Measurements from ENCODE around the gene NCK2. TPM values are rescaled to one million over a fixed set of nuclear protein-coding genes. Genes with fewer than 3 reads are reported as not detected.

The NCK2 gene
- total RNA-seq, 1 experiment from 2014 or later = 45.4 TPM

DNA sequence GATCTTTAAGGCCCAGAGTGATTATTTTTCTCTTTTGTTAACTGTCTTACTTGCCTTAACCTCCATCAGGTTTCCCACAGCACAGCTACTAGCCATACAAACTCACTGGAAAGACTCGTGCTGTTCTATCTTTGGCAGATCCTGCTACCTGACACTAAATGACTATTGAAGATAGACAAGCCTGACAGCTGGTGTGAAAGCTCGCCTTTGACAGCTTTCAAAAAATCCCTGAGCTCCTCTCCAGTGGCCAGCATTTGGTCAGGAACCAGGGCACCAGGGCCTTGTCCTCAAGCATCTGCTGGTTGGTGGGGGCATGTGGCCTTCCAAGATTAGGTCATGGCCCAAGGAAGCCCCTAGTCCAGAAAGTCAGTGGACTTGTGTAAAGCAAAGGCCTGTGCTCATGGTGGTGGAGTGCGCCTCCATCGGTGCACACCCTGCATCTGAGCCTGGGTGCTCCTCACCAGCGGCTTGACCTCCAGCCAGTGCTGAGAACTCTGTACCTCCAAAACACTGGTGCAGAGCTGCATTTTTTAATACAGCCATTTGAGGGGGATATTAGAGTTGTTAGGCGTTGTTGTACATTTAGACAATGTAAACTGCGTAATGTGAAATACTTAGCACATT, 158.5 kb downstream of the NCK2 start:
- CTCF ChIA-PET = no interaction called here
- no peak for ATAC-seq

DNA sequence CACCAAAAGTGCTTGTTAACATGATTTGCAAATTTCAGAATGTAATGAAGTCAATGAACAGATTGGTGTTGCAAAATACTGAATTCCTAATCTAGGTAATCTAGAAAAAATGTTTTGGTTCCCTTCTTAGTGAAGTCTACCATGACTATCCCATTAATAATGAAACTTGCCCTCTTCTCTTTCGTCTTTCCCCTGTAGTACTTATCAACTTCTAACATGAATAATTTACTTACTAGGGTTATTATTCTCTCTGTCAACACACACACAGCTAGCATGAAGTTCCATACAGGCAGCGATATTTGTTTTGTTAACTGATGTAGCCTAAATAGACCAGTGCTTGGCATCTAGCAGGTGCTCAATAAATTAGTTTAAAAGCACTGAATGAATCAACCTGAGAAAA, 160.2 kb downstream of the NCK2 start:
- Histone ChIP-seq H3K4me2 (ENCODE audit: low read length) (no peak overlapping the region), H3K9me3 (ENCODE audit: low read length) (no peaks in the 10 kb centered on the region), H3F3A (ENCODE audit: low read length, unreplicated experiment) (no peaks in the 10 kb centered on the region), H3K9me2 (replicated peaks; ENCODE audit: low read length) (no peaks in the 10 kb centered on the region), H3K4me3 (ENCODE audit: low read length) (no peak overlapping the region), H3K9ac (ENCODE audit: low read length) (no peak overlapping the region), H3K27me3 (ENCODE audit: low read length) (no peaks in the 10 kb centered on the region), H3K36me3 (ENCODE audit: low read depth, low read length) (no peaks in the 10 kb centered on the region), H3K79me2 (ENCODE audit: low read length) (no peaks in the 10 kb centered on the region), H4K20me1 (ENCODE audit: low read length) (no peaks in the 10 kb centered on the region), H3K4me1 (ENCODE audit: insufficient read depth, low read length) (no peaks in the 10 kb centered on the region), H2AFZ (ENCODE audit: low read length) (no peak overlapping the region), H3K27ac (ENCODE audit: low read length) (no peak overlapping the region)
- POLR2A ChIA-PET (ENCODE audit: unreplicated experiment) = no interaction called here
- CTCF ChIA-PET = no interaction called here
- intact Hi-C loops (cut with micrococcal nuclease) = no loop called here
- DNase-seq = no peak
- ATAC-seq = no peak
- BruUV-seq (replicated peaks) = no TSS peak
- TF ChIP-seq, protein P1, sequence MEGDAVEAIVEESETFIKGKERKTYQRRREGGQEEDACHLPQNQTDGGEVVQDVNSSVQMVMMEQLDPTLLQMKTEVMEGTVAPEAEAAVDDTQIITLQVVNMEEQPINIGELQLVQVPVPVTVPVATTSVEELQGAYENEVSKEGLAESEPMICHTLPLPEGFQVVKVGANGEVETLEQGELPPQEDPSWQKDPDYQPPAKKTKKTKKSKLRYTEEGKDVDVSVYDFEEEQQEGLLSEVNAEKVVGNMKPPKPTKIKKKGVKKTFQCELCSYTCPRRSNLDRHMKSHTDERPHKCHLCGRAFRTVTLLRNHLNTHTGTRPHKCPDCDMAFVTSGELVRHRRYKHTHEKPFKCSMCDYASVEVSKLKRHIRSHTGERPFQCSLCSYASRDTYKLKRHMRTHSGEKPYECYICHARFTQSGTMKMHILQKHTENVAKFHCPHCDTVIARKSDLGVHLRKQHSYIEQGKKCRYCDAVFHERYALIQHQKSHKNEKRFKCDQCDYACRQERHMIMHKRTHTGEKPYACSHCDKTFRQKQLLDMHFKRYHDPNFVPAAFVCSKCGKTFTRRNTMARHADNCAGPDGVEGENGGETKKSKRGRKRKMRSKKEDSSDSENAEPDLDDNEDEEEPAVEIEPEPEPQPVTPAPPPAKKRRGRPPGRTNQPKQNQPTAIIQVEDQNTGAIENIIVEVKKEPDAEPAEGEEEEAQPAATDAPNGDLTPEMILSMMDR (conservative IDR thresholded peaks at IDR 0.05; ENCODE audit: low read depth, low read length) = no peak
- no peak for TF ChIP-seq EZH2phosphoT487 (IDR thresholded peaks at IDR 0.05; ENCODE audit: borderline replicate concordance, low read length)
- no peak for TF ChIP-seq EZH2 (IDR thresholded peaks at IDR 0.05; ENCODE audit: low read length, unreplicated experiment)

More for the DNA sequence above, 158.5 kb downstream of the NCK2 start:
- no peaks in the 10 kb centered on the region for H3F3A ChIP-seq (ENCODE audit: low read length, unreplicated experiment)
- TF ChIP-seq, protein P1 (conservative IDR thresholded peaks at IDR 0.05; ENCODE audit: low read depth, low read length) = no peak
- TF ChIP-seq EZH2phosphoT487 (IDR thresholded peaks at IDR 0.05; ENCODE audit: borderline replicate concordance, low read length) = no peak
- no peak for TF ChIP-seq EZH2 (IDR thresholded peaks at IDR 0.05; ENCODE audit: low read length, unreplicated experiment)
- intact Hi-C loops (cut with micrococcal nuclease) = no loop called here
- no peaks in the 10 kb centered on the region for H3K4me1 ChIP-seq (ENCODE audit: insufficient read depth, low read length)
- no peaks in the 10 kb centered on the region for H3K79me2 ChIP-seq (ENCODE audit: low read length)
- H4K20me1 ChIP-seq (ENCODE audit: low read length) = no peaks in the 10 kb centered on the region
- no peaks in the 10 kb centered on the region for H3K9me3 ChIP-seq (ENCODE audit: low read length)
- no peak overlapping the region for H3K9ac ChIP-seq (ENCODE audit: low read length)
- H3K4me2 ChIP-seq (ENCODE audit: low read length) = no peak overlapping the region
- no peaks in the 10 kb centered on the region for H3K27me3 ChIP-seq (ENCODE audit: low read length)
- no peak overlapping the region for H3K27ac ChIP-seq (ENCODE audit: low read length)
- H3K9me2 ChIP-seq (replicated peaks; ENCODE audit: low read length) = no peaks in the 10 kb centered on the region
- no peaks in the 10 kb centered on the region for H3K36me3 ChIP-seq (ENCODE audit: low read depth, low read length)
- no peak for DNase-seq
- POLR2A ChIA-PET (ENCODE audit: unreplicated experiment) = no interaction called here
- no peak overlapping the region for H3K4me3 ChIP-seq (ENCODE audit: low read length)
- no TSS peak for BruUV-seq (replicated peaks)
- H2AFZ ChIP-seq (ENCODE audit: low read length) = no peak overlapping the region

DNA sequence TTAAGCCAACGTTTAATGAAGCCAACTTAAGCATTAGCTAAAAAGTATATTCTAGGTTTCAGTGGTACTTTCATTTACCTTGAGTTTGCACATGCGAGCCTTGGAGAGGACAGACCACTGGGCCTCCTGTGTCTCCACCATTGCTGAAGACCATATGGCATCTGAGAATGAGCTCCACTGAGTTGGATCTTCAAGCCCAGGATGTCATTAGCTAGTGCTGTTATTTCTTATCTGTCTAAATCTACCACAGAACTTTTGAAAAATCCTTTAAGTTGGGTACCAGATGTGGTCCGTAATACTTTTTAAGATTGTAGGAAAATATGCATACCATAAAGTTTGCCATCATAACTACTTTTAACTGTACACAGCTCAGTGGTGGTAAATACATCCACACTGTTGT, 161.8 kb downstream of the NCK2 start:
- H3K27ac ChIP-seq (ENCODE audit: low read length) = no peak overlapping the region
- TF ChIP-seq, protein P1 (conservative IDR thresholded peaks at IDR 0.05; ENCODE audit: low read depth, low read length) = no peak
- no peak for TF ChIP-seq EZH2phosphoT487 (IDR thresholded peaks at IDR 0.05; ENCODE audit: borderline replicate concordance, low read length)
- H3K4me1 ChIP-seq (ENCODE audit: insufficient read depth, low read length) = no peaks in the 10 kb centered on the region
- H4K20me1 ChIP-seq (ENCODE audit: low read length) = no peaks in the 10 kb centered on the region
- H3K9me2 ChIP-seq (replicated peaks; ENCODE audit: low read length) = no peaks in the 10 kb centered on the region
- no peaks in the 10 kb centered on the region for H3K27me3 ChIP-seq (ENCODE audit: low read length)
- H2AFZ ChIP-seq (ENCODE audit: low read length) = no peak overlapping the region
- no peaks in the 10 kb centered on the region for H3K79me2 ChIP-seq (ENCODE audit: low read length)
- ATAC-seq (no peak), DNase-seq (no peak)
- H3K4me3 ChIP-seq (ENCODE audit: low read length) = no peak overlapping the region
- H3K9ac ChIP-seq (ENCODE audit: low read length) = no peak overlapping the region
- CTCF ChIA-PET = no interaction called here
- H3F3A ChIP-seq (ENCODE audit: low read length, unreplicated experiment) = no peaks in the 10 kb centered on the region
- no peak overlapping the region for H3K4me2 ChIP-seq (ENCODE audit: low read length)
- no peaks in the 10 kb centered on the region for H3K9me3 ChIP-seq (ENCODE audit: low read length)
- H3K36me3 ChIP-seq (ENCODE audit: low read depth, low read length) = no peaks in the 10 kb centered on the region
- BruUV-seq (replicated peaks) = no TSS peak
- intact Hi-C loops (cut with micrococcal nuclease) = no loop called here
- POLR2A ChIA-PET (ENCODE audit: unreplicated experiment) = no interaction called here
